Activated CD4-positive, alpha-beta T cell treated with anti-CD3 and anti-CD28 coated beads, Interleukin-2, amount 50 U/mL, for 24 hours (primary cell): Measurements from ENCODE around the gene CAND2.
"Not testable (repeated sequence)": the region's sequence is repeated elsewhere in the genome, so short reads cannot be mapped to it uniquely, and the experiment has no call there.

Experiments
- DNase-seq, 2 donors: peaks; one replicate each; pipeline ENCODE4 v3.0.0-alpha.2; 2020; ENCODE audit warnings: low read depth in 1 of 2, low spot score in 1 of 2

Gene CAND2

GRCh38 chr3:12771236-12771635, 25.2 kb upstream of the CAND2 start:
- DNase-seq: no peak

GRCh38 chr3:12772462-12772861, 24.0 kb upstream of the CAND2 start:
- DNase-seq: no peak

- no peak for DNase-seq
These were observed 23.3 kb upstream of the CAND2 start for GRCh38 chr3:12773030-12773709.

GRCh38 chr3:12773710-12774086, 22.8 kb upstream of the CAND2 start:
- no peak for DNase-seq

- DNase-seq: no peak
These were observed 21.9 kb upstream of the CAND2 start for GRCh38 chr3:12774619-12775018.

- no peak for DNase-seq
These were observed 21.3 kb upstream of the CAND2 start for GRCh38 chr3:12775226-12775625.

GRCh38 chr3:12775970-12776369, 20.5 kb upstream of the CAND2 start:
- not testable (repeated sequence) for DNase-seq

- no peak for DNase-seq
These were observed 19.3 kb upstream of the CAND2 start for GRCh38 chr3:12777171-12777570.

GRCh38 chr3:12780751-12781150, 15.7 kb upstream of the CAND2 start:
- no peak for DNase-seq

- no peak for DNase-seq
These were observed 14.2 kb upstream of the CAND2 start for GRCh38 chr3:12782172-12782815.

GRCh38 chr3:12785096-12785495, 11.4 kb upstream of the CAND2 start:
- DNase-seq: no peak

- DNase-seq: peak in 1 of 2 donors; percentile 24
These were observed 9.1 kb upstream of the CAND2 start for GRCh38 chr3:12787346-12787745.

GRCh38 chr3:12787967-12788690, 8.4 kb upstream of the CAND2 start:
- DNase-seq: not testable (repeated sequence)

- no peak for DNase-seq
These were observed 5.0 kb upstream of the CAND2 start for GRCh38 chr3:12791430-12791829.

GRCh38 chr3:12793701-12794100, 2.8 kb upstream of the CAND2 start:
- no peak for DNase-seq

- no peak for DNase-seq
These were observed 828 bp downstream of the CAND2 start for GRCh38 chr3:12797124-12797891.

- no peak for DNase-seq
These were observed 1.5 kb downstream of the CAND2 start for GRCh38 chr3:12797892-12798558.

- DNase-seq: no peak
These were observed 2.2 kb downstream of the CAND2 start for GRCh38 chr3:12798559-12799179.

- no peak for DNase-seq
These were observed 3.3 kb downstream of the CAND2 start for GRCh38 chr3:12799525-12800440.

GRCh38 chr3:12803371-12803770, 6.9 kb downstream of the CAND2 start:
- no peak for DNase-seq
